ENCODE measurements around the gene RAD51B. TPM values are rescaled to one million over a fixed set of nuclear protein-coding genes. Genes with fewer than 3 reads are reported as not detected.
A peak's percentile ranks its signal among the peaks of the same experiment; 100 is the strongest.

The RAD51B gene
- polyA plus RNA-seq, 1 donor (not counting 4 experiments of a cell fraction or from before 2014, with no cell fraction given), result 13.3 TPM

DNA sequence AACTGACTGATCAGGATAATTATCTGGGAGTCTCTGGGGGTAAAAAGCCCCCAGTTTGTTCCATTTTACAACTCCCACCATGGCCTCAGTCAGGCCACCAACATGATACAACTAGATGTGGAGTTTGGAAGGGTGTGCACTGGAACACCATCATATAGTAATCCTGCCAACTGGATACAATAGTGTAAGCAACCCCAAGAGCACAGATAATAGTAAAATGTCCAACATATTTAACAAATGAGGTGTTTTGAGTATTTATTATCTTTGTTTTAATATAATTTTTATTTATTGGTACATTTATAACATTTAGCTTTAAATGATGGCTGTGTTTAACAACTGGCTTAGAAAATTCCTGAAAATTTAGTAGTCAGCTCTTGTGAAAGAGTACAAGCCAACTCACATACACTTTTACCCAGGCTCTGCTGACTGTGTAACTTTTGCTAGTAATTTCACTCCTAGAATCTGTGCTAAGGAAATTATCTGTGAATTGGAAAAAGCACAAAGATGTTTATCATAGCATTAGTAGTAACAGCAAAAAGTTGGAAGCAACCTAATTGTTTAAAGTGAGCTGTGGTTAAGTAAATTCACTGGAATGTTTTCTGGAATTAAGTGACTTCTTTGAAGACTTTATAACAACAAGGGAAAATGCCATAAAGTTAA is 196.8 kb downstream of the RAD51B start:
- no peaks in the 10 kb centered on the region for H3K4me1 ChIP-seq (ENCODE audit: control insufficient read depth, extremely low read depth, insufficient read depth, low read length)
- no peak for DNase-seq (ENCODE audit: low read depth, low spot score)
- H3K27me3 ChIP-seq (ENCODE audit: control insufficient read depth, extremely low read depth, insufficient read depth, low read length), result no peaks in the 10 kb centered on the region
- dilution Hi-C loops (cut with MboI; ENCODE audit: extremely low pct_ligation_motif_present, low sequenced_read_pairs), result no loop called here
- H3K36me3 ChIP-seq (ENCODE audit: control insufficient read depth in 2 of 2, extremely low read depth in 1 of 2, insufficient read depth in 2 of 2, low read length in 2 of 2), result no peaks in the 10 kb centered on the region
- no peaks in the 10 kb centered on the region for H3K79me2 ChIP-seq (ENCODE audit: control insufficient read depth, insufficient read depth, low read length)
- TF ChIP-seq, protein P1, sequence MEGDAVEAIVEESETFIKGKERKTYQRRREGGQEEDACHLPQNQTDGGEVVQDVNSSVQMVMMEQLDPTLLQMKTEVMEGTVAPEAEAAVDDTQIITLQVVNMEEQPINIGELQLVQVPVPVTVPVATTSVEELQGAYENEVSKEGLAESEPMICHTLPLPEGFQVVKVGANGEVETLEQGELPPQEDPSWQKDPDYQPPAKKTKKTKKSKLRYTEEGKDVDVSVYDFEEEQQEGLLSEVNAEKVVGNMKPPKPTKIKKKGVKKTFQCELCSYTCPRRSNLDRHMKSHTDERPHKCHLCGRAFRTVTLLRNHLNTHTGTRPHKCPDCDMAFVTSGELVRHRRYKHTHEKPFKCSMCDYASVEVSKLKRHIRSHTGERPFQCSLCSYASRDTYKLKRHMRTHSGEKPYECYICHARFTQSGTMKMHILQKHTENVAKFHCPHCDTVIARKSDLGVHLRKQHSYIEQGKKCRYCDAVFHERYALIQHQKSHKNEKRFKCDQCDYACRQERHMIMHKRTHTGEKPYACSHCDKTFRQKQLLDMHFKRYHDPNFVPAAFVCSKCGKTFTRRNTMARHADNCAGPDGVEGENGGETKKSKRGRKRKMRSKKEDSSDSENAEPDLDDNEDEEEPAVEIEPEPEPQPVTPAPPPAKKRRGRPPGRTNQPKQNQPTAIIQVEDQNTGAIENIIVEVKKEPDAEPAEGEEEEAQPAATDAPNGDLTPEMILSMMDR (optimal IDR thresholded peaks at IDR 0.05 in 1 of 3, IDR thresholded peaks at IDR 0.05 in 1 of 3, conservative IDR thresholded peaks at IDR 0.05 in 1 of 3; ENCODE audit: extremely low read depth in 1 of 3, insufficient read depth in 2 of 3, low read length in 3 of 3), result no peak
- no peak for TF ChIP-seq EZH2 (IDR thresholded peaks at IDR 0.05; ENCODE audit: low read length)
- H3K4me2 ChIP-seq (ENCODE audit: control insufficient read depth, extremely low read depth, insufficient read depth, low read depth, low read length), result no peak overlapping the region
- peak; percentile 23 for FAIRE-seq
- H3K9me1 ChIP-seq (ENCODE audit: control insufficient read depth, extremely low read depth, insufficient read depth, low read length), result no peaks in the 10 kb centered on the region
- no peak overlapping the region for H3K9ac ChIP-seq (ENCODE audit: control insufficient read depth, extremely low read depth, insufficient read depth, low read length)
- H3K27ac ChIP-seq (ENCODE audit: control insufficient read depth, insufficient read depth, low read length), result no peak overlapping the region
- H4K20me1 ChIP-seq (ENCODE audit: control insufficient read depth, extremely low read depth, insufficient read depth, low read length), result no peaks in the 10 kb centered on the region
- no peak overlapping the region for H2AFZ ChIP-seq (ENCODE audit: control insufficient read depth, low read length)
- H3K4me3 ChIP-seq (ENCODE audit: control insufficient read depth in 2 of 3, extremely low read depth in 1 of 3, insufficient read depth in 2 of 3, low read depth in 1 of 3, low read length in 3 of 3), result no peak overlapping the region
- no peaks in the 10 kb centered on the region for H3K9me3 ChIP-seq (ENCODE audit: control insufficient read depth, low read depth, low read length)

DNA sequence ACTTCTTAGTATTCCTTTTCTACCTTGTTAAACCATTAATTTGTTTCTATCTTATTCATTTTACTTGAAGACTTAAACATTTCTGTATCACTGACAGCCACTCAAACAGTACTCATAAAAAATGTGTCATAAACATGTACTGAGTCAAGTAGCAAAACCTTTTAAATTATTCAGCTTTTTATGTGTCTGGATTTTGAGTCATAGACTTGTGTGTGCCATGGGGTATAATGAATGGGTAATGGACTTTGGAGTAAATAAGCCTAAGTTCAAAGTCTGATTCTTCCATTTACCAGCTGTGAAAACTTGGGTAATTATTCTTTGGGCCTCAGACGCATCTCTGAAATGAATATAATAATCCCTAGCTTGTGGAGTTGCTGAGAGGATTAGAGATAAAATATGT is 199.0 kb downstream of the RAD51B start:
- DNase-seq (ENCODE audit: low read depth, low spot score) (no peak), FAIRE-seq (no peak)
- no peaks in the 10 kb centered on the region for H3K36me3 ChIP-seq (ENCODE audit: control insufficient read depth in 2 of 2, extremely low read depth in 1 of 2, insufficient read depth in 2 of 2, low read length in 2 of 2)
- H3K27ac ChIP-seq (ENCODE audit: control insufficient read depth, insufficient read depth, low read length), result no peak overlapping the region
- H3K9ac ChIP-seq (ENCODE audit: control insufficient read depth, extremely low read depth, insufficient read depth, low read length), result no peak overlapping the region
- no peak overlapping the region for H3K4me3 ChIP-seq (ENCODE audit: control insufficient read depth in 2 of 3, extremely low read depth in 1 of 3, insufficient read depth in 2 of 3, low read depth in 1 of 3, low read length in 3 of 3)
- H3K4me2 ChIP-seq (ENCODE audit: control insufficient read depth, extremely low read depth, insufficient read depth, low read depth, low read length), result no peak overlapping the region
- no peak for TF ChIP-seq EZH2 (IDR thresholded peaks at IDR 0.05; ENCODE audit: low read length)
- TF ChIP-seq, protein P1 (optimal IDR thresholded peaks at IDR 0.05 in 1 of 3, IDR thresholded peaks at IDR 0.05 in 1 of 3, conservative IDR thresholded peaks at IDR 0.05 in 1 of 3; ENCODE audit: extremely low read depth in 1 of 3, insufficient read depth in 2 of 3, low read length in 3 of 3), result no peak
- H3K9me1 ChIP-seq (ENCODE audit: control insufficient read depth, extremely low read depth, insufficient read depth, low read length), result no peaks in the 10 kb centered on the region
- H2AFZ ChIP-seq (ENCODE audit: control insufficient read depth, low read length), result no peak overlapping the region
- H3K9me3 ChIP-seq (ENCODE audit: control insufficient read depth, low read depth, low read length), result no peaks in the 10 kb centered on the region
- no peaks in the 10 kb centered on the region for H3K79me2 ChIP-seq (ENCODE audit: control insufficient read depth, insufficient read depth, low read length)
- dilution Hi-C loops (cut with MboI; ENCODE audit: extremely low pct_ligation_motif_present, low sequenced_read_pairs), result no loop called here
- no peaks in the 10 kb centered on the region for H3K4me1 ChIP-seq (ENCODE audit: control insufficient read depth, extremely low read depth, insufficient read depth, low read length)
- no peaks in the 10 kb centered on the region for H4K20me1 ChIP-seq (ENCODE audit: control insufficient read depth, extremely low read depth, insufficient read depth, low read length)
- no peaks in the 10 kb centered on the region for H3K27me3 ChIP-seq (ENCODE audit: control insufficient read depth, extremely low read depth, insufficient read depth, low read length)

All from keratinocyte (primary cell).